GM19328 (cell line): ENCODE data around the gene CDH13.

Experiments
- ATAC-seq: cut with Tn5 transposase; IDR thresholded peaks from one replicate; pipeline ENCODE4 v1.9.1; 2021; ENCODE audit warnings: mild to moderate bottlenecking, moderate library complexity; ENCODE audit not compliant: unreplicated experiment

Gene CDH13

DNA sequence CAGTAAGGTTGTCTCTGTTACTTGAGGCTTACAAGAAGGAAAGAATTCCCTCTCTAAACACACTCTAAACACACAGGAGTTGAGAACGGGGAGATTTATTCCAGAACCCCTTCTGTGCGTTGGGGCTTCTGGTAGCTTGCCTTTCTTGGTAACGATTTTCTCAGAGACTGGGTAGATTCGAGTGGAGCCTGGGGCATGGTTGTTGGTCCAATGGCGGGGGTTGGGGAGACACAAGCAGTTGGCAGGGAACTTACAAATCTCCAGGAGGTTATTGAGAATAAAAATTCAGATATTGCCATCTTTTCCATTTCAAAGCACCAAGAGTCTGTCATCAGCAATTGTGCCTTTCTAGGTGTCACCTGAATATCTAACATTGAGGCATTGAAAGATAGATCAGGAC is 251.7 kb downstream of the CDH13 start:
- no peak for ATAC-seq

DNA sequence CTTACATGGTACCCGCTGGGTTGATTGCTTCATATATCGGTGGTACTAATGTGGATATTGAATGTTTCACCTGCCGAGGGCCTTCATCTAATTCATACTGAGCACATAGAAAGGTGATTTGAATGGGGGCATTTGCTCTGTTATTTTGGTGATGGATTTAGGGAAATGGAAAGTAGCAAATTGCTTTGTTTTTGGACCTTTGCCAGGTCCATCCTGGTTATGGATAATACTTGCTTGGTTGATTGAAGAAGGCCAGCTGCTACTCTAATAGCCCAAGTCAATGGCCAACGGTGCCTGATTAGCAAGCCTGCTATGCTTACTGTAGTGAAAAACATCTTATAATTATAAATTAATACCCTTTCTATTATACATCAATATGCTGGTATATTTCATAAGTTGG is 253.6 kb downstream of the CDH13 start:
- no peak for ATAC-seq

DNA sequence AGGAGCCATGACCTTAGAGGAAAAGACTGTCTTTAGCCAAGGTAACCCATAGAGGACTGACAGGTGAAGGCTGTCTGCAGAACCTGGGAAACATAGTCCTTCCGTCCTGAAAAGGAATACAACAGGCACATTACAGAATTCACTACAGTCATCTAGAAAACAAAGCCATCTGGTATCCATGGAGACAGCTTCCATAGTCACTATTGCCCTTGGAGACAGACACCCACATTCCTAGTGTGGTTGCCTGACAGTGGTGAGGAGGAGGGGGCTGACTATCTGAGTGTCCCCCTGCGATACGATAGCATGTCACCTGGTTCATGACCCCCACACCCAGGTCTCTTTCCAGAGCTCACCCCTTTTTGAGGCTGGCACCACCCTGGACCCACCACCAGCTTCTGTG is 254.7 kb downstream of the CDH13 start:
- no peak for ATAC-seq

DNA sequence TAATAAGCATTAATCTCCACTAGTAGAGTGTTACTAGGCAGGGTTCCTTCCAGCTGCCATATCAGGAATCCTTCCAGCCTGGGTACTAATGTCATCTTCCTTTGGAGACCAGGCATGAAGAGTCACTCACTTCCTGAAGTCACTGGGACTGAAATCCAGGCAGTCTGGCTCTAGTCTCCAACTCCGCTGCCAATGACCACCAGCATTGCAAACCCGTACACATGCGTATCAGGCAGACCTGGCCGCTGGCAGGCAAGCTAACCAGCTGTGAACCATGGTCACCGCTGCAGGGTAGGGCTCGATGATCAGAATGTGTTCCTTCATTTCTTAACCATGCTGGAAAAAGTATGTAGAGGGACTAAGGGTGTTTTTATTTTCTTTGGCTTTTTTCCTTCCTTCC is 255.5 kb downstream of the CDH13 start:
- ATAC-seq = no peak

DNA sequence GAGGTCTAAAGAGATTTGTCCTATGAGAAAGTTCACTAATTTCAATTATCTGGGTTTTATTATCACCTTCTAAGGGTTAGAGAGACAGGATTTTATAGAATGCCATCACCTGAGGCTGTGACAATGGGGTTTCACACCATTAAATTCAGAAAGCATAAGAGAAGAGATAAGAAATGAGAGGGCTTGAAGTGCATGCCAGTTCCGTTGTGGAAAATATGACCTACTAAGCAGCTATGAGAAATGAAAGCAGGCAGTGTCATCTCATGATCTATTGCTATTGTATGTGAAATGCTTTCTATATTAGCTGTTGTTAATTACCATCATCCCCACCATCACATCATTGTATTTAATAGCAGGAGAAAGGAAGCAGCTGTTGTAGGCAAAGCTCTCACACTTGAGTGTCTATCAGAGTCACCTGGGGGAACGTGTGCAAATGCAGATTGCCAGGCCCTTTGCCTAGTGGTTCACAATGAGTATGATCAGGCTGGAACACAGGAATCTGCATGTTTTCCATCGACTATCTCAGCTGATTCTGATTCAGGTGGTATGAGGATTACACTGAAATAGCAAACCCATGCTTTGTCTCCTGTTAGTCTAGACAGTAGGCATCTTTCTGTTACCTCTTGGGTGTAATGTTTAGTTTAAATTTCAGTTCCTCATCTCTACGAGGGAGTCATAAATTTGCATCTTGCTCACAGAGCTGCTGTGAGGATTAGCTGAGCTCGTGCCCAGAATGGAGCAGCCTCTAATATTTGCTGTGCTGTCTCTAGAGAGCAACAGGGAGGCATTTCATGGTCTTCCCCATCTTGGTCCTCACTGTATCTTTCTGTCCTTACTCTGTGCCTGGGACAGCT is 256.4 kb downstream of the CDH13 start:
- ATAC-seq = peak; percentile 51

DNA sequence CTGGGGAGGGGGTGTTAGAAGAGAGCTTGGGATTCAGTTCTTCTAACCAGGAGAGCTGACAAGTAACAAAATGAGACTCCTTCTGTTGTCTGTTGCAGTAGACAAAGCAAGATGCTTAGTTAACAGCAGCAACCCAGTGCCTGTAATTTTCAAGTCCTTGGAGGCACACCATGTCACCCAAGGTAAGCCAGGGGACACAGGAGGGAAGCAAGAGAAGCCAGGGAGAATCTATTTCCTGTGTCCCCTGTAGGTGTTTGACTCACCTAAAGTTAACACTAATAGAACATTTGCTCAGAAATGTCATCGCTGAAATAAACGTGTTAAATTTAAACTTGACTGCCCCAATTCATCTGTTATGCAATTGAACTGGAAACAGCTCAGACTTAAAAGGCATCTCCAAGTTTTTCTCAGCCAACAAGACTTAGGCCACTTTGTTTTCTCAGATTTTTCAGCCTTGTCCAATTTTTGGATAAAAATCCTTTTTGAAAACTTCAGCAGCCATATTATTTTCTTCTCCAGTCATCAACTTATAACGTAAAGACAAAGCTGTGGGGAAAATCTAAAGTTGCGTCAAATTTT is 257.6 kb downstream of the CDH13 start:
- no peak for ATAC-seq

DNA sequence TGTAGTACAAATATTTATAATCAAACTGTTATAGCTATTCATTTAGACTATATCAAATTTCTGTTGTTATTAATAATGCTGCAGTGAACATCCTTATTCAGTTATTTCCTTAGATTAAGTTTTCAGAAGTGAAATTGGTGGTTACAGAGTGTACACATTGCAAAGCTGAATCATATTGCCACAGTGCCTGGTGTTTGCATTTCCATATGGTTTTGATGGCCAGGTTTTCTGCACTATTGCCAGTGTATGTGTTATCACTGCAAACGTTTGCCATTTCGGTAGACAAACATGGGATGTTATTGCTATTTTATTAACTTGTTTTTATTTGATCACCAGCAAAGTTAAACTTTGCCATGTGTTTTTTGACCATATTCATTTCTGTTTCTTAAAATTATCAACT is 259.4 kb downstream of the CDH13 start:
- ATAC-seq = no peak

DNA sequence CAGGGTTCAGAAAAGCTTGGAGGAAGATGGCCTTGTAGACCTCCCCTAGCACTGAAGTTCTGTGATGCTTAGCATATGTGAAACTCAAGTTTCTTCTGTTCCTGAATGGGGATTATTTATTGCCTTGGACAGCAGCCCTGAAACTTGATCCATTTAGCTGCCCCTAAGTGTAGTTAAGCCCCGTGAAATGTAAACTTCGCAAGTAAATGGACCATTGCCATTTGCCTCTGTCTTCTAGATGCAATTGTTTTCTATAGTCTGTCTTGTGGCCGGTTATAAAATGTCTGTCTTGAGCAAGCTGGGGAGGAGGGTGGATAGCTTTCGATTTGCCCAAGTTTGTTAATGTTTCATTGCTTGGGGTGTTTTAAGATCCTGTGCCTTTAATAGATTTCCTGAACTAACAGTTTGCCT is 261.8 kb downstream of the CDH13 start:
- no peak for ATAC-seq

DNA sequence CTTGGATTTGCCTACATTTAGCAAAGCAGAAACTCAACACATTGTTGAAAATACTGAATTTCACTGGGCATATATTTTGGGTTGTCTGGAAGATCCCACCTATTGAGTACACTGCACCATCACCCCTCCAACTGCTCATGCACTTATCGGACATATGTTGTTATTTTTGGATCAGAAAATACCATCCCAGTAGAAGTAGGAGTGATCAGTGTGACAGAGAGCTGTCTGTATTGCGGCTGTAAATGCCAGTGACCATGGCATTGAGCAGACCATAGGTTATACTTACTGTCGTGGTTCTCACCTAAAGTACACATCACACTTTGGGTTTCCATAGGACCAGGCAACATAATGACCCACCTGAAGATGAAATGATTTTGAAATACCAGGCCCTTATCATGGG is 264.7 kb downstream of the CDH13 start:
- ATAC-seq = no peak

DNA sequence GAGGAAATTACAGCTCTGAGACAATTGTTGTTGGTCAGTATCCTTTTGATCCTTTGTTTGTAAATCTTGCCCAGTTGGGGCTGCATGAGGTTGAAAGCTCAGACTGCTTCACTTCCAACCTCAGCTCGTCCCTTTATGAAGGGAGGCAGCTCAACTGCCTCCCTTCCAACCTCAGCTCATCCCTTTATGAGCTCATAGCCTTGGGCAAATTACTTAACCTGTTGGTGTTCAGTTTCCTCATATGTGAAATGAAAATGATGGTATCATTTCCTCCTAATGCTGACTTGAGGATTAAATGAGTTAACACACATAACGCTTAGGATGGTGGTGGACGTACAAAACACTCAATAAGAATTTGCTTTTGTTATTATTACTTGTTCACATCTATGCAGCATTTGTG is 265.1 kb downstream of the CDH13 start:
- ATAC-seq = no peak

DNA sequence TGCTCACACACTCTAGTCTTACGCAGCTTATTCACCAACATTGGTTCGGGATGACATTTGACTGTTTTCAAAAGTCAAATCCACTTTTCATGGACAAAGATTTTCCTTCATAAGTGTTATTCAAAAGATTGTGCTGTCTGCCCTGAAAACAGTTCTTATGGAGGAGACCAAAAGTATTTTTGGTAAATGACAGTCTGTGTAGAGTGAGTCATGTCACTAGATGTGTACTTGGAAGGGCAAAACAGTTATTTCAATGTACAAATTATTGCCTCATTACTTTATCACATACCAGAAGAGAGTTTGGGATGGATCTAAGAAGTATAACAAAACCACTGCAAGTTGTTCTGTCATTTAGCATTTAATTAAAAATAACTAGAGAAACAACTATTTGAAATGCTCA is 265.6 kb downstream of the CDH13 start:
- ATAC-seq = no peak

DNA sequence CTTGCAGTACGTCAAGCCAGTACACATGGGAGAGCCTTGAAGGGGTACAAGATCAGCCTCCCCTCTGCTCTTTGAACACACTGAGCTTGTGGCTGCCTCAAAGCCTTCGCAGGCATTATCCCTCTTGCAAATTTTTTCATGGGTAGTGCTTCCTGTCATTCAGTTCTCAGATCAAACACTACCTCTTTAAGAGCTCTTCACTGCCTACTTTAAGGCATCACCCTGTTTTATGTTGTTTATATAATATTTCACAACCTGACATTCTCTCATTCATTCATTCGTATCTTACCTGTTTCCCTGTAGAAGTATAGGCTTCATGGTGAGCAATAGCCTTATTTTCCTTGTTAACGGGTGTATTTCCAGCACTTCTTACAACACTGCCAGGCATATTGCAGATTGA is 269.1 kb downstream of the CDH13 start:
- ATAC-seq = no peak

DNA sequence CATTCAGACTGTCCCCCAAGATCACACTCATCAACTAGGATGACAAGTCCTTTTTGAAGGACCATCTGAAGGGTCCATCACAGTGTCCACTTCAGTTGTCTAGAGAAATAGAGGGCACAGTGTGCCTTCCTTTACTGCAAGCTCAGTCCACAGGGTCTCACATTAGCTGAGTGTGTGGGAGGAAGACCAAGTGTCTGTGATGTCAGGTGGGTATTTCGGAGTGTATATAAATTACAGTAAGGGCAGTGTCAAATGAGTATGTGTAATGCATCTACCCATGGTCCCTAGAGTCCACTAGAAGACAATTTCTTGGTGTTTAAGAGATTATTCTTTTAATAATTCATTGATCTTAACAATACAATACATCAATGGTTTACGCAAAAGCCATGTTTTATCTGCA is 272.2 kb downstream of the CDH13 start:
- no peak for ATAC-seq

DNA sequence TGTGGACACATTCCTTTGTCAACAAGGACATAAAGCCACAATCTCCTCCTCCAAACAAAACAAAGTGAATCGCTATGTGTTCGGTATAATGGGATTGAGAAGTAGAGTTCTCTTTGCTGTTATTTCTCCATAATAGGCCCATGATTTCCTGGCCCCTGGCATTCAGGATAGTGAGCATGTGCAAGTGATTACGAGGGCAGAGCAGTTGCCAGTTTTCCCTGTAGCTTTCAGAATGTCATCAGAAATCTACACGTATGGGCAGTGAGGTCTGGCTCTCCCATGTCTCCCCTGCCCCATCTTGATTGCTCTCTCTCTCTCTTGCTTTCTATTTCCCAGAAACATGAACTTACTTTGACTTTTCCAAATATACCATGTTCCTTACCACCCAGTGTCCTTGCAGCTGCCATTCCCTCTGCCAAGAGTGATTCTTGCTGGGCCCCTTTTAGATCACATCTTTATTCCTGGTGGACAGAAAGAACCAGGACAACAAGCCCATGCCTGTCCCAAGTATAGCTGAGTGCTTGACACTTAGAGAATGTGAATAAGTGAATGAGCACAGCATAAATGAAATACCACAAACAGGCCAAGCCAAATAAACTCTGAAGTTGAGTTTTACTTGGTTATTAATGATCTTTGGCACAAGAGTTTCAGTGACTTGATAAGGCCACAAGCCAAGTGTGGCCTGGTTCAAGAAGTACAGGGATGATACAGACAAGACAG is 273.1 kb downstream of the CDH13 start:
- no peak for ATAC-seq

DNA sequence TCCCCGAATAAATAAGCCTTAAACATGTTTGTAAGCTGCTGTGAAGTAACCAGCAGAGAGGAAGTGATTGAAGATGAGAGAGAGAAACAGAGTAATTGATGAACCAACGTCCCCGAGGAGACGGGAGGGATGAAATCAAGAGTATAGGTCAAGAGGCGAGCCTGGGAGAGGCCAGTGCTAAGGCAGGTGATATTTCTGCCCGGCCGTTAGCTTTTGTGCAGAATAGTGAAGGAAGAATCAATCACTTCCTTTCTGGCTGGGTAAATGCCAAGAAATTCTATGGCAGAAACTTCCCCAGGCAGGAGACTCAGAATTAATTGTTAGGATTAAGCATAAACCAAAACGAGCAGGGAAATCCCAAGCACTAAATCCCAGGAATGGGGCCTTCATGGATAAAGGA is 273.8 kb downstream of the CDH13 start:
- ATAC-seq = no peak

DNA sequence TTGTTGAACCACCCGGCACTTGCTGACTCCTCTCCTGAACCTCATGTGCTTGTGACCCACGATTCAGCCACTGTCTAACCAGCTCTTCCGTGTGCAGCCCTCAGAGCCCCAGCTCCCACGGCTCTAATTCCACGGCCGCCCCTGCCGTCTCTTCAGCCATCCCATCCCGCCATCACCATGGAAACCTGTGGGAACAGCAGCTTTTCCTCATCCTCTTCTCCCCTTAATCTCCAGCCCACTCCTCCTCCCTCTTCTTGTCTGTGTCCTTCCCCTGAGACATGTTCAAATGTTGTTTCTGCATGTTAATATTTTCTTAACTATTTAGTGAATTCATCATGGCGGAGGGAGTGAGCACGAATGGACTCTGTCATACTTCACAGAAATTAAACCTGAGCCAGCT is 285.2 kb downstream of the CDH13 start:
- no peak for ATAC-seq

DNA sequence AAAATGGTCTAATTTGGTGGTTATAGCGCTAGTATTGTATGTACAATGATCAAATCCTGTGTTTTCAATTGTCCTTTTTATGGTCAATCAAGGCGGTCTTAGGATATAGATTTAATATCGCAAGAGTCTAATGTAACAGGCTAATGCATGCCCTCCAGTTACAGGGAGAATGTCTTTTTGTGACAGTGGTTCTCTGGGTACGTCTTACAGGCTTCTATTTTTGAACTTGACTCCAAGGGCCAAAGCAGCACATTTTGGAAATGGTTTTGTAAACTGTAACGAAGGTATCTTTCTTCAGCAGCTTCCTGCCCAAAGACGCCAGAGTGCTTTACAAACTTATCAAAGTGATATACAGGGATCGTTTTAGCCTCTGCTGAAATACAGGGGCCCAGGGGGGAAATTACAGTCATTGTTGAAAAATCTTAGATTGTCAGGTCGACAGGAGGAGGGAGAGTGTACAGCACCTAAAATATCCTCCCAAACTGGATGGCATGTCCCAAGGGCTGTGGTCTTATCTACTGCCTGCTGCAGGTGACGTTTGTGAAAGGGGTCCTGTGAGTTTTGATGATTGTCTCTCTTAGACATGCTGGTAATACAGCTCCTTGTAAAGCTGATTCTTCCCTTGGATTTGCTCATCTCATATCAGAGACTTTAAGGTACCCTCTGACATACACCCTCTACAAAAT is 288.5 kb downstream of the CDH13 start:
- no peak for ATAC-seq

DNA sequence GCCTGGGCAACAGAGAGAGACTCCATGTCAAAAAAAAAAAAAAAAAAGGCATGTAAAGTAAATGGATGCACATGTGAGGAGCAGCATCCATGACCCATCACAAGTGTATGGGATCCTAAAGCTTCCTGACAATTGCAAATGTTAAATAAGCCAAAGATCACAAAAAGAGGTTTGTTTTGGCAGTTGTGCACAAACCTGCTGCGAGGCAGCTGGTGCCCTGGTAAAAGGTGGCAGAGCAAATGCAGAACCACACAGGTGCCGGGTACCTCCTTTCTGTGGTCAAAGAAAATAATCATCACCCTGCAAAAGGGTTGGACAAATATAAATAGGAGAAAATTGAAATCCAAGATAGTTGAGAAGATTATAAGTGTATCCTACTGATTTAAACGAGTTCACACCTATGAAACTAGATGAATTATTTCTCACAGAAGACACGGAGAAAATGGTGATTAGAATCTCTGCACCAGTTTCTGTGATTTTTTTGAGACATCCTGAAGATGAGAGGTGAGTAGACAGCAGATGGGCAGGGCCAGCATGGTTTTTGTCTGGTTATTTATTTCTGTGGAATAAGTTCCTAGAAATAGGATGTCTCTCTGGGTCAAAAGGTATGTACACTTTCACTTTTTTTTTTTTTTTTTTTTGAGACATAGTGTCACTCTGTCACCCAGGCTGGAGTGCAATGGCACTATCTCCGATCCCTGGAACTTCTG is 291.3 kb downstream of the CDH13 start:
- ATAC-seq = no peak

DNA sequence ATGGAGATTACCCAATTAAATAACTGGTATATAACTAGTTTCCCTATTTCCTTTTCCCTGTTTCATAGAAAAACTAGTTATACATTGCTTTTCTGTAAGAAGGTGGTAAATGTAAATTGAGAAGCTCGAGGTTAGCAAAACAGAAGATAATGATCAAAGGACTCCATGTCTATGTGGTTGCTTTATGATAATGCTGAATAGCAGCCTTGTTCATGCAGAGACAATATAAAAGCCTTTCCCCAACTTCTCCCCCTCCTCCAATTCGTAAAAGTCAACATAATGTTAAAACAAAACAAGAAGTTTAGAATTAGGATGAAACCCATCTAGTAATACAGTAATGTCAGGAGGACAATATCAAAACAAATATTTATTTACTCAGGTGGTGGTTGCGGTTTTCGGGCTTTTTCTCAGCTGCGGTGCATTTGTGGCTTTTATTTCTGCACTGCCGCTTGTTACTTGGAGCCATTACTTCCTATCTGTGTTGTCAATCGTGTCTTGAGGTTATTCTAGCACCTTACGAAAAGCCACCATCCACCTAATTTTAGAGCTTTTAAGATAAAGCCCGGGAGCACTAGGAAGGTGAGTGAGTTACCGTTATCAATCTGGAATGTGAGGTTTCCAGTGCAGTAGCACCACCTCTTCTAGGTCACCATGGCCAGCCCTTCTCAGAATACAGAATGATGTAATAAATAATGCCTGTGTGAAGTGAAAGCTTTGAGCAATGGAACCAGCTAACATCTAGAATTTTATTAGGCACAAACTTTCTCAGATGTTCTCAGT is 297.5 kb downstream of the CDH13 start:
- ATAC-seq = no peak

DNA sequence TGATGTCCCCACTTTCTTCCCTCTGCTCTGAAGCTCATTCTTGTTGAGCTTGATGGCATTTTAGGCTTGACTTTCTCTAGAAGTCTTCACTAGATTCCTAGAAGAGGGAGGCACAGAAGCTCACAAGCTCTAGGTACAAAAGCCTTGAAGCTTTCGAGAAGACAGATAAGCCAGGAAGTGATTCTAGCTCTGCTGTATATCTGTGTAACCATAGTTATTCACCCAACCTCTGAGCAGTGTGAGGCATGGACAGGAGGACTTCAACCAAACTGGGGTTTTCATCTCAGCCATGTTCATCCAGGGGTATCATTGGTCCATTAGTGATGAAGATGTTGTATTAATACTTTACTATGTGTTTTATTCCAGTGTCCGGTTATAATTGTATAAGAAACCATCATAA is 299.7 kb downstream of the CDH13 start:
- no peak for ATAC-seq
